HG03469 (cell line): ENCODE data around the gene GPER1.
"Not testable (repeated sequence)": the region's sequence is repeated elsewhere in the genome, so short reads cannot be mapped to it uniquely, and the experiment has no call there.

Source experiments
- ATAC-seq: cut with Tn5 transposase; IDR thresholded peaks from one replicate; pipeline ENCODE4 v1.9.1; 2021; ENCODE audit warnings: mild to moderate bottlenecking, moderate library complexity, moderate number of reproducible peaks; ENCODE audit not compliant: unreplicated experiment

The GPER1 gene

DNA sequence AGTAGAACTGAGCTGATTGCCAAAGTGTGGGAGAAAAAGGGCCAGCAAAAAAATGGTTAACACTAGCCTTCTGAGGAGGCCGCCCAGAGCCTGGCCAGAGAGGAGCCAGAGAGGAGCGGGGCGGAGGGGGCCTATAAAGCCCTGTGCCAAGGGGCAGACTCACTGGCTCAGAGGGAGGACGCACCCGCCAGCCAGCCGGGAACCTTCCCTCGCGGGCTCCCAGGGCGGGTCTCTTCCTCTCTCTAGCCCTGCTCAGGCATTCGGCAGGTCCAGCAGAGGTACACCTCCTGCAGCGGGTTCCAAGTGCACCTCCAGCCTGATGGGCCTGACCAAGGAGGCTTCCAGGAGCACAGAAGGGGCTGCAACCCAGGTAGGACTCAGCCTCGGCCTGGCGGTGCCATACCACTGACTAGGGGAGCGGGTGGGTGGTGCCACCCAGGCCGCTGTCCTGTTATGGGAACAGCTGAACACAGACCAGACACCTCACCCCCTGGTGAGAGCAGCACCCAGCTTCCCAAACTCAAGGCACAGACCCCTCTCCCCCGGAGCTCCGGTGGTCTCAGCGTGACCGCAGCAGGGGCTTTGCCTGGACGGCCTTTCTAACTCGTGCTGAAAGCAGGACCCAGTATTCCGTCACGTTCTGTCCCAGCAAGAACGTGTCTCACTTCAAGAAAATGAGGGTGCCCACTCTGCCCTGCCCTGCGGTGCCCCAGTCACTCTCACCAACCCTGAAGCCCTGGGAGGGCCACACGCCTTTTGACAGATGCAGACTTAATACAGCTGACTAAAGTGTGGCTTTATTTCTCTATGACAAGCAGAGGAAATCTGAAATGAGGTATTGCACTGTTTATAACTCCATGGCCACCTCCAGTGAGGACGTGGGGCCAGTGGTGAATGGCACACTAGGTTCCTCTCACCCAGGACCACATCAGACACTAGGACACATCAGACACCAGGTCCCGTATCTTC, at the start of gene GPER1:
Gene GPER1 (plus strand): TSS at position 162 of the 969 bp plus-strand sequence. CDS start 3,616 bp downstream, outside the sequence.
- no peak for ATAC-seq

DNA sequence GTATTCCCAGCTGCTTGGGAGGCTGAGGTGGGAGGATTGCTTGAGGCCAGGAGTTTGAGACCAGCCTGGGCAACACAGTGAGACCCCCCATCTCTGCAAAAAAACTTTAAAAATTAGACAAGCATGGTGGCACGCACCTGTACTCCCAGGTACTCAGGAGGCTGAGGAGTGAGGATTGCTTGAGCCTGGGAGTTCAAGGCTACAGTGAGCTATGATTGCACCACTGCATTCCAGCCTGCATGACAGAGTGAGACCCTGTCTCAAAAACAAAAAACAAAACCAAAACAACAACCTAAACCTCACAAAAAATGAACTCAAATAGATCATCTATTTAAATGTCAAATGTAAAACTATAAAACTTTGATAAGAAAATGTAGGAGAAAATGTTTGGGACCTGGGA, 47.7 kb upstream of the GPER1 start:
- not testable (repeated sequence) for ATAC-seq

DNA sequence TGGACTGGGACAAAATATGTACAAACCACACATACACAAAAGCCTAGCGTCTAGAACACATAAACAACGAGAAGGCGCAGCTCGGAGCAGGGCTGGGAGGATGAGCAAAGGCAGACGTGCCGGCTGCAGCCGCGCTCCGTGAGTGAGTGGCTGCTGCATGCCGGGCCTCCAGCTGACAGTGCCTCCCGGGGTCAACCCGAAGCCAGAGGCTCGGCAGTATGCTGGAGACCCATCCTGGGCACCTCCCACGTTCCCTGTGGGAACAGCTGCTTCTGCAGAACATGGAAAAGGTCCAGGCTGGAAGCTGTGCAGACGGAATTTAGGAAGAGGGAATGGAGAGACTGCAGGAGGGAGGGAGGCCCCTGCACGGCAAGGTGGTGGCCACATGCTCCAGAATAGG, 47.1 kb upstream of the GPER1 start:
- ATAC-seq, result no peak

DNA sequence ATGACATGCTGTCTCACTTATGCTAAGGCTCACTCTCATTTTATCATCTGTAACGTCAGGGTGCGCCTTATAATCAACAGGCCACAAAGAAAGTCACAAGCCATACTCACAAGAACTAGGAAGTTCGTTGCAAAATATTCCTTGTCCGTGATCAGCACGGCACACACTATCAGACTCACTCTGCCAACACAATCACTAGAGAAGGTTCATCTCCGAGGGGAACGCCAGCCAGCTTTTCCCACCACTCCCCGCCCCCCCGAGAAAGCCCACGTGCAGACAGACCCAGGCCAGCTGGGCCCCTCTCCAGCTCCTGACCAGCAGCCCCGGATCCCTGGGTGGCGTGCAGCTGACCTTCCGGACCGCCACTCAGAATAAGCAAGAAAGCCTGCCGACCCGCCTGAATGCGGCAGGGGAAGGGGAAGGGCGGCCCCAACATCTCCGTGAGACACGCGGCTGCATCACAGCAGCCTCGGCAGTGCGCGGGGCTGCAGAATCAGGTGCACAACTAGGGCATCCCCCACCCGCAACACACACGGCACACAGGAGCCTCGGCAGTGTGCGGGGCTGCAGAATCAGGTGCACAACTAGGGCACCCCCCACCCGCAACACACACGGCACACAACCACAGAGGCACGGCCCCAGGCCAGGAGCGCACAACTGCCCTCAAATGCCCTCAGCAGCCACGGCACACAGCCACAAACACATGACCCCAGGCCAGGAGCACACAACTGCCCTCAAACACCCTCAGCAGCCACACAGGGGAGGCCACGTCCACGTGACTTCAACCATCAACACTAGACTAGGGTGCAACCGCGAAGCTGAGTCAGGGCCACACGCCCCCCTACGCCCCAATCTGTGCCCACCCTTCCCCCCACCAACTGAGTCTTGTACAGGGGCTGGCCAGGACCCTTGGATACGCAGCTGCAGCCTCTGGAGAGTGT, 46.1 kb upstream of the GPER1 start:
- no peak for ATAC-seq

DNA sequence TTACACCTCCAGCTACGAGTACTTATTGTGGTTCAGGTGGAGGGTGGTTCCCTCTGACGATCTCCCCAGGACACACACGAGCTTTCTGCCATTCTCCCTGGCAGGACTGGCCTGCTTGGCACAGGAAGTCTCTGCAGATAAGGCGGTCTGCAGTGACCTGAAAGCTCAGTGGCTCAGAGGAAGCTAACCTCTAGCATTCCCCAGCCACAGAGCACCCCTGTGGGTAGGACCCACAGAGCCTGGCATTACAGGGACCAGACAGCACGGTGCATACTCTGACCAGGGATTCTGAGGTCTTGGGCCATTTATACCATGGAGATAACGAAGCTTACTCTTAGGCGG, 45.5 kb upstream of the GPER1 start:
- no peak for ATAC-seq

DNA sequence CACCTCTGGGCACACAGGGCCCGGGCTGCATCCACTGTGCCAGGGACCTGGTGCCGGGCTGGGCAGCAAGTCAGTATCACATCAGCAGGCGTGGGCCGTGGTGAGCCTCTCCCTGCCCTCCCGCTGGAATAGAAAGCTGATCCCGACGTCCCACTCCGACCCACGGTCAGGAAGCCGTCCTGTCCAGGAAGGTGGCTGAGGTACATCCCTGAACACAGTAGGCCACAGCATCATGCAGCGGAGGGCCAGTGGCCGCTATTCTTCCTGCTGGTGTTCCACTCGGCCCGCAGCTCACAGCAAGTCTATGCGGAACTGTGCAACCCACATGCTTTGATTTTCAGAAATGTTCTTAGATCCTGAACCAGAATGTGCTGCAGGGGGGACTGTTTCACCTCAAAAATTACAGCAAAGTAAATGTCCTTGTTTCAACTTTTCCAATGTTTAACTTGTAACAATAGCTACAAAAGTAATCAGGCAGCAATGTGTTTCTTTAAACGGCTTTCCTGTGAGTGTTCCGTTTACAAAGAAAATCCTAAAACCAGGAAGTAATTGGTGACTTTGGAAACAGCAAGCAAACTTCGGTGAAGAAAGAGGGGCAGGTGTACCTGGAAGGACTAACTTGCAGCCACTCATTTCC, 44.2 kb upstream of the GPER1 start:
- no peak for ATAC-seq

DNA sequence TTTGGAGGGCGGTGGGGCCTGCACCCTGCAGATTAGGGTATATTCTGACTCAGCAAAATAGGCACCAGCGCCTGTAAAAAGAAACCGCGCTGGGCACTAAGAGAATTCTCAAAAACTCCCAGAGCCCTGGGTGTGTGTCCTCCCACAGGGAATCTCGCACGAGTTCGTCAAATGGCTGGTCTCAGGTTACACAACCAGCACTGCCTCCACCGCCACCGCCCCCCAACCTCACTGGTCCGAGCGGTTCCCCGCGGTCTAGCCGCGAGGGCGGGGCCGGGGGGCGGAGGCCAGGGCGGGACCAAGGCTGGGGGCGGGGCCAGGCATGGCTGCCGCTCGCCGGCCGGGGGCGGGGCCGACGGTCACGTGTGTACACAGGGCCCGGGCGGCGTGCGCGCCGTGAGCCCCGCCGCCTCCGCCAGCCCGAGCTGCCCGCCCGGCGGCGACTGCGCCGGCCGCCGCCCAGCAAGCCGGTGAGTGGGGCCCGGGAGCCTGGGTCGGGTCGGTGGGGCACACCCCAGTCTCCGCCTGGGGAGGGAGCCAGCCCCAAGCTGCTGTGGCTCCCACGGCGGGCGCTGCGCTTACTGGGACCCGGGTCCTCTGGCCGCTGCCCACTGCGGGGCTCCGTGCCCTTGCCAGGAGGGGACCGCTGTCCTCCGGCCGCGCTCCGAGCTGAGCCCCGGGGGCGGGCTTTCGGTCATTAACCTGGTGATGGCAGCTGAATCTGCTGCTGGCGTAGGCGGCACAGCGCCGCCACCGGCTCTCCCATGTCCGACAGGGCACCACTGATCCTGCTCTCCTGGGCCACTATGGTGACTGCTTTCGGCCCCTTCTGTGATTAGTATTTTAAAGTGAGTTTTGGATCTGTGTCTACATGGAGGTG, 43.5 kb upstream of the GPER1 start, which contains the start of gene GPR146:
Gene GPR146 (plus strand): TSS at position 358 of the 880 bp plus-strand sequence. CDS start 12,970 bp downstream, outside the sequence.
- ATAC-seq, result peak; percentile 64

DNA sequence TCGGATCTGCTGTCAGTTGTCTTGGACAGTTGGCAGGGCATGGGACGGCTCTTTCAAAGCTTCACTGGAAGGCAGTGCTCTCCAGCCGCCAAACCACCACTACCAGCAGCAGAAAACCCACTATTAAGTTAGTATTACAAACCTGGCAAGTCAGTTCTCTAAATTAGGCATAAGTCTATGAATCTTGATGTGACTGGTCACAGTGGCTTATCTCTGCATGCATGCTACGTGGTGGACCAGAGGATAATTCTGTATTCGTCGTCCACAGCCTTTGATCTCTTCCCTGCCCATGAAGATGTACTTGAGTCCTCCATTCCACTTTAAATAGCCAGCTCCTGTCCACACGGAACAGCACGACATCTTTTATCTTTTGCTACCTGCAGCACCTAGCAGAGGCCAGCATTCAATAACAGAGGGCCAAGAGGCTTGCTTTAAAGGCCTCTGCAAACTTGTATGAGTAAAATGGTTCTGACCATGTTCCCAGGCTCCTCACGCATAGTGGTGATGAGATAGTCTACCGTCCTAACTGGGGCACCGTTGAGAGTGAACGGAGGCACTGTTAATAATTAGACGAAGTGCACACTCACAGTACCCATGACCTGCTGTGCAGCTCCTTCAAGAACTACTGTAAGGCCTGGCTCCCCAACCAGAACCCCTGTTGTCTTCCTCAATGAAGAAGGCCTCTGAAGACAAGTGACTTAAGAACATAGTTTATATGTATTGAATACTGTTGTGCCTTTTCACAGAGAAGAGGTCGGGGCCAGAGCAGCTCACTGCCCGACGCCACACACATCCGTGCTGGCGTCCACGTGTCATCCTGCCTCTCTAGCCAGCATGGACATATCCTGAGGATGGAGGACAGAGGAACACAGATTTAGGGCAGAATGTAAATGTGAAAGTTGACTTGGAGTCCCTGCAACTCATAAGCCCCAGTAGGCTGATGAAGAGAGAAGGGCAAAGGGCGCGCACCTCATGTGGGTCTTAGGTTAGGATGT, 42.5 kb upstream of the GPER1 start:
- ATAC-seq, result no peak

DNA sequence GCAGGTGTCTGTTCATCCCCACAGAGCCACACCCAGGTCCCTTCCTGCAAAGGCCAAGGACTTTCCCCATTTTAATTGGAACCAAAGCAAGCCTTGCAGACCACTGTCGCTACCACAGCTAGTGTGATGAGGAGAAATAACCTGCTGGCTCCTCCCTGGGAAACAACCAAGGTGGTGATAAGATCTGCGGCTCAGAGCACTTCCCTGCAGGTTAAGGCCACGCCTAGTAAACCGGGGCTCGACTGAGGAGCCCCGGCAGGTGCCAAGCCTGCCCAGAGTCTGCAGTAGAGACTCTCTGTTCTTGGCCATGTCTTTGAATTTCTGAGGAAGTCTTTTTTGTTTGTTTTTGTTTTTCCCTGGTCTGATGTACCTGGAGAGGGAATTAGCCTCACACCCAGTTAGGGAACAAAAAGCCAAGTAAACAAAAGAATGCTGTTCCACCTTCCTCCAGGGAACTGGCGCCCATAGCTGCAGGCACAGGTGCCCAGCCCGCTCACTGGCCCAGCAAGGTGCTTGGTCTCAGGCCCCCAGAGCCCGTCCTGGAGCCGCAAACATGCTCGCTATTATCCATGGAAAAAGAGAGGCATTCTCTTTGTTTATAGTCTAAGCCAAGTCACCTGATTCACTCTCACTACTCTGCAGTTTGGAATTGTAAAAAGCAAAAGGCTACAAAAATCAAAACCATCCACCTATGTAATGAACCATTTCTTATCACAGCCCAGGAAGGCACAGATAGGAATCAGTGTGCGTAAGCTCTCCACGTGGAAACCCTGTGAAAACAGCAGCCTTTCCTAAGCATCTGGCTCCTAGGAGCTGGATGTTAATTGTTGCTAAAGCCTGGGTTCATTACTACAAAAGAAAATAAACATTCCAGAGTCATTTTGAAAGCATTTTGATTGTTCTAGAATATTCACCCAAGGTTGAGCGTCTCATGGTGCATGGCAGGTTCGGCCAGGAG, 40.9 kb upstream of the GPER1 start:
- ATAC-seq, result no peak

DNA sequence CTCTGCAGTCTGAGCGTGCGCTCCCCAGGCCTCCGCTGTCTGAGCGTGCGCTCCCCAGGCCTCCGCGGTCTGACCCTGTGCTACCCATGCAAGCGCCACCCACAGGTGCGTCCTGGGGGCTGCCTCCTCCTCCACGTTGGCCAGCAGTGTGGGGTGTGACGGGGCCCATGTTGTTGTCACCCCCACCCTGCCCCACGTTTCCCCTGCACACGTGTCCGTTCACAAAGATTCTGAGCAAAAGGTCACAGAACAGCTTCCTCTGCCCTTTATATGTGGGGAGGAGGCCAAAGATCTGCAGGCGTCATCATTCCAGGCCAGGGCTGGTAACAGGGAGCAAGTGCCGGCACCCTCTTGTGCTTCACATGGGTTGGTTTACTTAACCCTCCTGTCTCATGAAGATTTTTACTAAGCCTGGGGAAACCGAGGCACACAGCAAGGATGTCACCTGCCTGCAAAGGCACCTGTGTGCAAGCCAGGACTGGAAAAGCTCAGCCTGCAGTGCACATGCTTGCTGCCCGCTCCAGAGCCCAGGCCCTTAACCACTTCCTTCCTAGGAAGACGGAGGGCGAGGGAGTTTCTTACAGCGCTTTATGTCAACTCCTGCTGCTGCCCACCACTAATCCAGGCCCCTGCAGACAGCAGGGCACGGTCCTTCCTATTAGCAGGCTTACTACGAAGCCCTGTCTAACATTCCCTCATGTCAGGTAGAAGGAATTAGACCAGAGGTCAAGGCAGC, 38.7 kb upstream of the GPER1 start:
- ATAC-seq, result no peak

DNA sequence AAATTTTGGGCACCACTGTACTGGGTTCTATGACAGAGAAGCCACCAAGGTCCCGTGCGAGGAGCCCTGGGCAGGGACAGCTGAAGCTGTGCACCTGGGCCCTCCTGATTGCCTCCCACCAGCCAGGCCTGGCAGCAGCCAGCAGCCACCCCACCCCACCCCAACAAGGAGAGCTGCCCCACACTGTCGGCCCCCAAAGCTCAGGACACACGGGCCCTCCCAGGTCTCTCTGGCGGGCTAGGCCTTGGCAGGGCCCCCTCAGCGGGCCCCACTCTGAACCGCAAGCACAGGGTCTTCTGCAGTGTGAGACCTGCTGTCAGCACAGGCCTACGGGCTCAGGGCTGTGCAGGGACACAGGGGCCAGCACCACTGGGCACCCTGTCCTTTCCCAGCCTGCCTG, 38.1 kb upstream of the GPER1 start:
- ATAC-seq, result no peak

DNA sequence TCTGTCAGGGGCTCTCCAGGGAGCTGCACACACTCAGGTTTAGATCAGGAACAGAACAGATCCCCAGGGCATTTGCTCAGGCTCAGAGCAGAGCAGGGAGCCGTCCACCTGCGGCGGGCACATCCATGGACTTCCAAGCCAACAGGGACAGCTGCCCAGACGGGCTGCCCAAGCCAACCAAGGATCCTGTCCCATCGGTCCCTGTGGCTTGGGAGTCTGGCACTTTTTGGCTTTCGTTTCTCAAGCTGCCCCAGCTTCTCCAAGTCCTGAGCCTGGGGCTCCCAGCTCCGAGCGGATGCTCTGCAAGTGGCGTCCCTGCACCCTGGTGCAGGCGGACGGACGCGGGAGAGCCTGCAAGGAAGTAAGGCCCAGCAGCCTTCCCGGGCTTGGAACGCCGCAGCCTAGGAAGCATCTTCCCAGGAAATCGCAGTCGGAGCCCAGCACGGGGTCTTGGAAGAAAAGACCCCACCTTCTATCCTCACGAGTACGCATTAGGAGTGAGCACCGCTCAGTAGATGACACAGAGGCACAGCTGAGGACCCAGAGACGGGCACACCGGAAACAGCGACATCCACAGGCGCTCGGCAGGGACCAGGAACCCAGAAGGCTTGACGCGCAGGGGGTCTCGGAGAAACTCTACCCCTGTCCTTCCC, 37.5 kb upstream of the GPER1 start:
- ATAC-seq, result no peak

DNA sequence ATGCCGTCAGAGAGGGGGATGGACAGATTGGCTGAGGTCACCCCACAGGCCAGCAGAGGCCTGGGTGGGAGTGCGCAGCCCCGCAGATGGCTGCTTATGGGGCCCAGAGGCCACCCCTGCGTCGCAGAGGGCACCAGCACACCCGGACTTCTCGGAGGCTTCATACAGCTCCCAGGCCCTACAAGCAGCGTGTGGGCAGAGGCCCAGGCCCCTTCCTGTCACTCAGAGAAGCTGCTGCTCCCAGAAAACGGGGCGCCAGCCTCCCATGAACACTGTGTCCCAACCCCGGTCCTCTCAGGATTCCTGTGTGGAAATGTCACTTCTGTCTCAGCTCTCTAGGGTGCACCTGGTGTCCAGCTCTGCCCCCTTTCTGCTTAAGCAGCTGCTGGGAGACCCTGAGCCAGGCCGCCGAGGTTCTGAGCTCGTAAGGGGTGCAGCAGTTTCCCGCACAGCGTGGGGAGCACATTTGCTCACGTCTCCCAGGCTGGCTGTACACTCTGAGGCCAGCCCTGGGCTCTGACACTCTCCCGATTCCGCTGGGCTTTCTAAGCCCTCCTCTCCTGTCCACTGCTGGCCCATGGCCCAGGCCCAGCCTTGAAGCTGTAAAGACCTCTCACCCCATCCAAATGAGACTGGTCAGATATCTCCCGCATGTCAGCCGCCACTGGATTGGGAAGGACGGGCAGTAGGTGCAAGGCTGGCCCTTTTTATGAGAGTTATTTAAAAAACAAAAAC, 36.8 kb upstream of the GPER1 start:
- no peak for ATAC-seq

DNA sequence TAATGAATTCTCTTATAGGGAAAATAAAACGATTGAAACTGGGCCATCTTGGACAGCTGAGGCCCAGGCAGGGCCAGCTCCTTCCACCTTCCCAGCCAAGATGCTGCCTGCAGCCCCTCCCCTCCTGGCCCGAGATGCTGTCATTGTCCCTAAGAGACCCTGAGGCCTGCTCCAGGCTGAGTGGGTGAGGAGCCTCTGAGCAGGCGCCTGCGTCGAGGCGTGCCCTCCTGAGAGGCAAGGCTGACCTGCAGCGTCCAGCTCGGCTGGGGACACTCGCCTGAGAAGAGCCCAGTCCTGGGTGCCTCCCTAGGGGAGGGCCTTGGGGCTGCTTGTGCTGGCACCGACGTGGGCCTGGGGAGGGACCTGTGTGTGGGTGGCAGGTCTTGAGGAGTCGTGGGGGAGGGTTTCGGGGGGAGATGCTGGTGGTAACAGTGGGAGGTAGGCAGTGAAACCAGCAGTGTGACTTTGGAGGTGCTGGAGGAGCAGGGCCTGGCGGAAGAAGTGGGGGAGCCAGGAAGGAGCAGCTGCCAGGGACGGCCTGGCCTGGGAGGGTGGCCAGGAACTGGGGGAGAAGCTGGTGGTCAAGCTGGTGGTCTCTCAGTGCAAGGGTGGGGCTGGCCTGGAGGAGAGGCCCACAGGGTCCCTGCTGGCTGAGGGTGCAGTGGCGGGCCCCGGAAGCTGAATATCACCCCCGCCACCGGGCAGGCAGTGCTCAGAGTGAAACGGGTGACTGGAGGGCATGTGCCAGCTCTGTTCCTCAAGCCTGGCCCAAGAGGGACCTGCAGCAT, 35.7 kb upstream of the GPER1 start:
- no peak for ATAC-seq

DNA sequence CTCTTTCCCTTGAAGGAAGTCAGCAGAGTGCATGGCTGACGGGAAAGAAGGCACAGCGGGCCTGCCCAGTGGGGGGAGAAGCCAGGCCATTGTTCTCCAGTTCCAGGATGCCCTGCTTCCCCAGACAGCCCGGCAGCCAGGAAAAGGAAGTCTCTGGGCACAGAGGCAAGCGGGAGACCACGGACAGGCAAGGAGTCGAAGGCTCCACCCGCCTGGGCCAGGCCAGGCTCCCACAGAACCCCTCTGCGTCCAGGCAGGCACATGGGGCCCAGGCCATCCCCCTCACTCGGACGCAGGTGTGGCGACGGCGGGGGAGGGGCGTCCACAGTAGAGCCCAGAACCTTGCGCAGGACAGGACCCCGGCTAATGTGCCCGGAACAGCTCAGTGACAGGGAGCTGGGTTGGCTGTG, 34.9 kb upstream of the GPER1 start:
- ATAC-seq, result no peak
